ENCODE measurements around the gene RABEP2. TPM values are rescaled to one million over a fixed set of nuclear protein-coding genes. Genes with fewer than 3 reads are reported as not detected.

Gene RABEP2
- total and polyA plus RNA-seq, 2 experiments from 2014 or later = 11.8 to 27.2 TPM

DNA sequence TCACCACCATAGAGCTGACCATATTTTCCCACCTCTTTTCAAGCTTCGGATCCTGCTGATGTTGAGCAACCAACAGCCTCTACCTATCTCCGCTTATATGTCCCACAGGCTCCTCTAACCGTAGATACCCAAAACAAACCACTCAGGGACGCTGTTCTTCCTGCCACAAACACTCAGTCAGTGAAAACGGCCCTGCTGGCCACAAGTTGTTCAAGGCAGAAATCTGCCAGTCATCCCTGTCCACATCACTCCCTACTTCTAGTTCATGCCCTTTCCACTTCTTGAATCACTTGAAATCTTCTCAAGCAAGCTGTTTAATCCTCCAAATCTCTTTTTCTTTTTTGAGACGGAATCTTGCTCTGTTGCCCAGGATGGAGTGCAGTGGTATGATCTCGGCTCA lies 7.9 kb downstream of the RABEP2 start (continued):
- TF ChIP-seq, protein P1, sequence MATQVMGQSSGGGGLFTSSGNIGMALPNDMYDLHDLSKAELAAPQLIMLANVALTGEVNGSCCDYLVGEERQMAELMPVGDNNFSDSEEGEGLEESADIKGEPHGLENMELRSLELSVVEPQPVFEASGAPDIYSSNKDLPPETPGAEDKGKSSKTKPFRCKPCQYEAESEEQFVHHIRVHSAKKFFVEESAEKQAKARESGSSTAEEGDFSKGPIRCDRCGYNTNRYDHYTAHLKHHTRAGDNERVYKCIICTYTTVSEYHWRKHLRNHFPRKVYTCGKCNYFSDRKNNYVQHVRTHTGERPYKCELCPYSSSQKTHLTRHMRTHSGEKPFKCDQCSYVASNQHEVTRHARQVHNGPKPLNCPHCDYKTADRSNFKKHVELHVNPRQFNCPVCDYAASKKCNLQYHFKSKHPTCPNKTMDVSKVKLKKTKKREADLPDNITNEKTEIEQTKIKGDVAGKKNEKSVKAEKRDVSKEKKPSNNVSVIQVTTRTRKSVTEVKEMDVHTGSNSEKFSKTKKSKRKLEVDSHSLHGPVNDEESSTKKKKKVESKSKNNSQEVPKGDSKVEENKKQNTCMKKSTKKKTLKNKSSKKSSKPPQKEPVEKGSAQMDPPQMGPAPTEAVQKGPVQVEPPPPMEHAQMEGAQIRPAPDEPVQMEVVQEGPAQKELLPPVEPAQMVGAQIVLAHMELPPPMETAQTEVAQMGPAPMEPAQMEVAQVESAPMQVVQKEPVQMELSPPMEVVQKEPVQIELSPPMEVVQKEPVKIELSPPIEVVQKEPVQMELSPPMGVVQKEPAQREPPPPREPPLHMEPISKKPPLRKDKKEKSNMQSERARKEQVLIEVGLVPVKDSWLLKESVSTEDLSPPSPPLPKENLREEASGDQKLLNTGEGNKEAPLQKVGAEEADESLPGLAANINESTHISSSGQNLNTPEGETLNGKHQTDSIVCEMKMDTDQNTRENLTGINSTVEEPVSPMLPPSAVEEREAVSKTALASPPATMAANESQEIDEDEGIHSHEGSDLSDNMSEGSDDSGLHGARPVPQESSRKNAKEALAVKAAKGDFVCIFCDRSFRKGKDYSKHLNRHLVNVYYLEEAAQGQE (IDR thresholded peaks at IDR 0.05; ENCODE audit: unreplicated experiment) = no peak
- TF ChIP-seq JUNB (IDR thresholded peaks at IDR 0.05; ENCODE audit: unreplicated experiment) = no peak

DNA sequence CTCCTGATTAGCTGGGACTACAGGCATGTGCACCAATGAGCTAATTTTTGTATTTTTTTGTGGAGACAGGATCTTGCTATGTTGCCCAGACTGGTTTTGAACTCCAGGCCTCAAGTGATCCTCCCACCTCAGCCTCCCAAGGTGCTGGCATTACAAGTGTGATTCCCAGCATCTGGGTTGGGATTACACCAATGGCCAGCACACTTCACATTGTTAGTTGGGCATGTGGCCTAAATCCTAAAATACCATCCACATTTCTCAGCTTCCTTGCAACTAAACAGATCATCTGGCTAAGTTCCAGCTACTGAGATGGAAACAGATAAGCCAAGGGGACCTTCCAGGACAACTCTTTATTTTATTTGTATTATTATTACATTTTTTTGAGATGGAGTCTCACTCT lies 9.9 kb downstream of the RABEP2 start:
- DNase-seq (ENCODE audit: low spot score) (no peak), ATAC-seq (no peak)
- H2AFZ ChIP-seq = no peak overlapping the region
- H3K4me1 Mint-ChIP-seq = no peaks in the 10 kb centered on the region; the same call in 2 of the 3 replicates
- no peak overlapping the region for H3K4me3 Mint-ChIP-seq
- no peaks in the 10 kb centered on the region; the same call in 1 of the 2 replicates for H4K20me1 ChIP-seq (replicated peaks; ENCODE audit: insufficient read depth)
- H3K9me3 Mint-ChIP-seq = no peaks in the 10 kb centered on the region
- H3F3A ChIP-seq (replicated peaks; ENCODE audit: low read depth) = no peaks in the 10 kb centered on the region
- H3K27ac Mint-ChIP-seq = no peak overlapping the region
- H3K36me3 ChIP-seq (ENCODE audit: insufficient read depth) = 0 out of 2 replicates have a peak, but pooled peaks cover 4% of the 10 kb centered on the region
- no peak overlapping the region for H3K4me2 ChIP-seq
- H3K27ac ChIP-seq (ENCODE audit: low read depth) = no peak overlapping the region
- no peaks in the 10 kb centered on the region for H3K9me2 ChIP-seq (ENCODE audit: insufficient read depth)
- H3K4me1 ChIP-seq (ENCODE audit: insufficient read depth) = no peaks in the 10 kb centered on the region
- H3K27me3 ChIP-seq (ENCODE audit: insufficient read depth) = no peaks in the 10 kb centered on the region
- H3K36me3 Mint-ChIP-seq (ENCODE audit: low read depth) = peaks cover 32% of the 10 kb centered on the region
- H3K79me2 ChIP-seq (replicated peaks; ENCODE audit: insufficient read depth) = no peaks in the 10 kb centered on the region
- peaks cover 8% of the 10 kb centered on the region for H3K27me3 Mint-ChIP-seq (ENCODE audit: insufficient read depth, low read depth, poor library complexity)
- H3K4me3 ChIP-seq = no peak overlapping the region
- no peak for TF ChIP-seq NANOG (IDR thresholded peaks at IDR 0.05; ENCODE audit: borderline replicate concordance)
- no peak for TF ChIP-seq CREB1 (CRISPR knock-in tag; IDR thresholded peaks at IDR 0.05; ENCODE audit: low read depth)
- TF ChIP-seq ZNF114 (CRISPR knock-in tag; IDR thresholded peaks at IDR 0.05) = no peak
- TF ChIP-seq EZH2phosphoT487 (IDR thresholded peaks at IDR 0.05; ENCODE audit: unreplicated experiment) = no peak
- no peak for TF ChIP-seq JUNB (IDR thresholded peaks at IDR 0.05; ENCODE audit: unreplicated experiment)
- TF ChIP-seq, protein P2, sequence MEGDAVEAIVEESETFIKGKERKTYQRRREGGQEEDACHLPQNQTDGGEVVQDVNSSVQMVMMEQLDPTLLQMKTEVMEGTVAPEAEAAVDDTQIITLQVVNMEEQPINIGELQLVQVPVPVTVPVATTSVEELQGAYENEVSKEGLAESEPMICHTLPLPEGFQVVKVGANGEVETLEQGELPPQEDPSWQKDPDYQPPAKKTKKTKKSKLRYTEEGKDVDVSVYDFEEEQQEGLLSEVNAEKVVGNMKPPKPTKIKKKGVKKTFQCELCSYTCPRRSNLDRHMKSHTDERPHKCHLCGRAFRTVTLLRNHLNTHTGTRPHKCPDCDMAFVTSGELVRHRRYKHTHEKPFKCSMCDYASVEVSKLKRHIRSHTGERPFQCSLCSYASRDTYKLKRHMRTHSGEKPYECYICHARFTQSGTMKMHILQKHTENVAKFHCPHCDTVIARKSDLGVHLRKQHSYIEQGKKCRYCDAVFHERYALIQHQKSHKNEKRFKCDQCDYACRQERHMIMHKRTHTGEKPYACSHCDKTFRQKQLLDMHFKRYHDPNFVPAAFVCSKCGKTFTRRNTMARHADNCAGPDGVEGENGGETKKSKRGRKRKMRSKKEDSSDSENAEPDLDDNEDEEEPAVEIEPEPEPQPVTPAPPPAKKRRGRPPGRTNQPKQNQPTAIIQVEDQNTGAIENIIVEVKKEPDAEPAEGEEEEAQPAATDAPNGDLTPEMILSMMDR (conservative IDR thresholded peaks at IDR 0.05; ENCODE audit: low read depth in 2 of 2) = no peak
- TF ChIP-seq STAT1 (IDR thresholded peaks at IDR 0.05; ENCODE audit: unreplicated experiment) = no peak
- TF ChIP-seq, protein P1 (IDR thresholded peaks at IDR 0.05; ENCODE audit: unreplicated experiment) = no peak
- TF ChIP-seq EZH2 (IDR thresholded peaks at IDR 0.05; ENCODE audit: low read depth, unreplicated experiment) = no peak
- no peak for TF ChIP-seq ZNF331 (CRISPR knock-in tag; IDR thresholded peaks at IDR 0.05; ENCODE audit: low read depth)
